SK-N-MC (cell line): ENCODE measurements around the gene DDAH1.

Source experiments
- EZH2 ChIP-seq: fragments of 200-600 bp; sonication (generic); IDR thresholded peaks from one replicate; pipeline ENCODE4 v1.6.1; 2017; ENCODE audit warnings: antibody characterized with exemption
- FOXP2 ChIP-seq: optimal IDR thresholded peaks from 2 replicates; pipeline ENCODE3; 2011; ENCODE audit warnings: mild to moderate bottlenecking, moderate library complexity; ENCODE audit not compliant: insufficient read depth; ENCODE audit errors: extremely low read length, control extremely low read depth
- POLR2AphosphoS5 ChIP-seq: IDR thresholded peaks from 2 replicates; pipeline ENCODE4 v1.6.1; 2012; ENCODE audit warnings: mild to moderate bottlenecking, low read depth, low read length, borderline replicate concordance

GRCh38 chr1:85411567-85412305 is 53.2 kb downstream of the DDAH1 start:
- TF ChIP-seq POLR2AphosphoS5: no peak
- TF ChIP-seq EZH2: no peak
- TF ChIP-seq FOXP2: no peak
